Activated CD4-positive, alpha-beta T cell treated with anti-CD3 and anti-CD28 coated beads, Interleukin-2, amount 50 U/mL, for 4 hours (primary cell): Measurements from ENCODE around the gene KSR2.
"Not testable (repeated sequence)": the region's sequence is repeated elsewhere in the genome, so short reads cannot be mapped to it uniquely, and the experiment has no call there.

Experiments used
- DNase-seq, 2 experiments: peaks; one replicate each; pipeline ENCODE4 v3.0.0-alpha.2; 2020

Gene KSR2

DNA sequence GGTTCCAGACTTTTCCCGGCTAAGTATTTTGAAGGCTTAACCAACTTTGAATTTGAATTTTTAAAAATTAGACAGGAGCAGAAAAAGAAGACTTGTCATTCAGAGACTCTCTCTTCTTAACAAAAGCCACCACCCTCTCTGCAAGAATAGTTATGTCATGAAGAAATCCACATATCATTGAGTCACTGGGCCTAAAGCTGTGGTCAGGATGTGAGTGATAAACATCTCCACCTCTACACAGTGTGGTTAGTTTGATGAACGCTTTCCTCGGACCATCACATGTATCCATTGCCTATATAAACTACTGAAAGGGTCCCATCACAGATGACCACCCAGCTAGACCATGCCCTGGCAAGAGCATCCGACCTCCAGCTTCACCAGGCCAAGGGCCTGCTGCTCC is 226.1 kb downstream of the KSR2 start:
- DNase-seq: no peak

GRCh38 chr12:117738233-117738632 is 230.6 kb downstream of the KSR2 start:
- no peak for DNase-seq

- no peak for DNase-seq
Observed at GRCh38 chr12:117733549-117733805, 235.3 kb downstream of the KSR2 start.

GRCh38 chr12:117732761-117733548 is 235.8 kb downstream of the KSR2 start:
- DNase-seq: no peak

- not testable (repeated sequence) for DNase-seq
Observed at GRCh38 chr12:117731131-117731530, 237.7 kb downstream of the KSR2 start.

DNA sequence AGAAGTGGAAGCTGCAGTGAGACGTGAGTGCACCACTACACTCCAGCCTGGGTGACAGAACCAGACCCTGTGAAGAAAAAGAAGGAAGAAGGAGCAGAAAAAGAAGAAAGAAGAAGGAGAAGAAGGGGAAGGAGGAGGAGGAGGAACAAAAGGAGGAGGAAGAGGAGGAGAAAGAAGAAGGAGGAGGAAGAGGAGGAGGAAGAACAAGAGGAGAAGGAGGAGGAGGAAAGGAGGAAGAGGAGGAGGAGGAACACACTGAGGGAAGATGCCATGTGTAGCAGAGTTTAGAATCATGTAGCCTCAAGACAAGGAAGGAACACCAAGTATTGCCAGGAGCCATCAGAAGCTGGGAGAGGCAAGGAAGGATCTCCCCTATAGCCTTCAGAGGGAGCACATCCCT is 241.5 kb downstream of the KSR2 start:
- no peak for DNase-seq

GRCh38 chr12:117724543-117724942 is 244.2 kb downstream of the KSR2 start:
- no peak for DNase-seq

GRCh38 chr12:117718559-117718958 is 250.2 kb downstream of the KSR2 start:
- DNase-seq: no peak

- DNase-seq: no peak
Observed at GRCh38 chr12:117718141-117718540, 250.6 kb downstream of the KSR2 start.

- no peak for DNase-seq
Observed at GRCh38 chr12:117714203-117714602, 254.6 kb downstream of the KSR2 start.

- DNase-seq: no peak
Observed at GRCh38 chr12:117710121-117710520, 258.7 kb downstream of the KSR2 start.

DNA sequence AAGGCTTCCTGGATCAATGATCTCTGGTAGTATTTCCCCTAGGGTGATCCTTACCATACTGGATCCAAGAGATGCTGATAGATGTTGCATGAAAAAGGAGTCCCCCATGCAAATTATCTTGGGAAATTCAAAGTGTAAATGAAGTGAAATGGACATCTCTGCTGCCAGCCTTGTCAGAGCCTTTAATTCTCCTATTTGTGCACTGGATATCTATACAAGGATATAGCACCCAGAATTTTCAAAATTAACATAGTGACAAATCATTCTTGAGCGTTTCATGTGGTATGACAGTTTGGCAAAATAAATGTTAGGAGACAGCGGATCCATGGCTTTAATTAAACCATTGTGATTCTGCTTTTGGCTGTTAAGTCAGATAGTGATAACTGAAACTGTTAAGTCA is 260.9 kb downstream of the KSR2 start:
- no peak for DNase-seq

DNA sequence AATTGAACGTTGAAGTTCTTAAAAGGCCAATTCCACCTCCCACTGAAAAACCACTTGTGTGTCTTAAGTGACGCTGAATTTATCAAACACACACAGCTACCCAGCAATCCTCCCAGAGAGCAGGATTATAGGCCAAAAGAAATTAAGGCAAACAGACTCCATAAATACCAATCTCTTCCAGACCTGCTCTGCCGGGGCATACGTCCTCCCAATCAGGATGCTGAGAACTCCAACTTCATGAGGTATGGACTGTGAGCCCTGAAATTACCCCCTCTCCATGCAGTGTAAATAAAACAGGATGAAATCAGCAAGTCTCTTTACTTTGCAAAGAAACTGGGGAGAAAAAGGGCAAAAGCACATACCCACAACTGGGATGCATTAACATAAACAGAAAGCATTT is 265.2 kb downstream of the KSR2 start:
- DNase-seq: no peak

GRCh38 chr12:117702741-117703140 is 266.0 kb downstream of the KSR2 start:
- no peak for DNase-seq

GRCh38 chr12:117699575-117699974 is 269.2 kb downstream of the KSR2 start:
- no peak for DNase-seq

- DNase-seq: no peak
Observed at GRCh38 chr12:117699118-117699517, 269.7 kb downstream of the KSR2 start.

DNA sequence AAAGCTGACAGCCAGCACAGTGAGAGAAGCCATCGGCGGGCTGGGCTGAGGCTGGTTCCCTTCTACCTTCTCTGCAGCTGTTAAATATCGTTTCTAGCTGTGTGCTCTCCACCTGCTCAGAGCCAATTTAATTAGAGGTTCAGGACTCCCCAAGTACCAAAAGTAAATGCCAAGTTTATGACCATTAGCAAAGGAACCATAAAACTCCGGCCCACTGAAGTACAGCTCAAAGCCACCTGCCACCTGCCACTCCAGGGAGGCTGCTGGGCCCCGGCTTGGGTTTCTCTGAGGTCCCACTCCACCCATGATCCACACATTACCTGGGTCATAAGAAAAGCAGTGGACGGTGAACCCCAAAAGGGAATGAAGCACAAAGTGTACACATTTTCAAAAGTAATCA is 272.8 kb downstream of the KSR2 start:
- DNase-seq: no peak

DNA sequence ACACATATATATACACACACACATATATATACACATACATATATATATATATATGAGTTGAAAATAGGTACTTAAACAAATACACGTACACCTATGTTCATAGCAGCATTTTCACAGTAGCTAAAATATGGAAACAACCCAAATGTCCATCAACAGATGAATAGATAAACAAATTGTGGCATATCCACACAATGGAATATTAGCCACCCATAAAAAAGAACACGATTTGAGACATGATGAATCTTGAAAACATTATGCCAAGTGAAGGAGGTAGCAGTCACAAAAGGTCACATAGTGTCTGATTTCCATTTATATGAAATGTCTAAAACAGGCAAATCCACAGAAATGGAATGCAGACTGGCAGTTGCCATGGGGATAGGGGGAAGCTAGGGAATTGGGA is 276.3 kb downstream of the KSR2 start:
- DNase-seq: no peak

GRCh38 chr12:117689857-117690256 is 278.9 kb downstream of the KSR2 start:
- DNase-seq: no peak

- no peak for DNase-seq
Observed at GRCh38 chr12:117688446-117688845, 280.3 kb downstream of the KSR2 start.

- no peak for DNase-seq
Observed at GRCh38 chr12:117686911-117687377, 281.8 kb downstream of the KSR2 start.

DNA sequence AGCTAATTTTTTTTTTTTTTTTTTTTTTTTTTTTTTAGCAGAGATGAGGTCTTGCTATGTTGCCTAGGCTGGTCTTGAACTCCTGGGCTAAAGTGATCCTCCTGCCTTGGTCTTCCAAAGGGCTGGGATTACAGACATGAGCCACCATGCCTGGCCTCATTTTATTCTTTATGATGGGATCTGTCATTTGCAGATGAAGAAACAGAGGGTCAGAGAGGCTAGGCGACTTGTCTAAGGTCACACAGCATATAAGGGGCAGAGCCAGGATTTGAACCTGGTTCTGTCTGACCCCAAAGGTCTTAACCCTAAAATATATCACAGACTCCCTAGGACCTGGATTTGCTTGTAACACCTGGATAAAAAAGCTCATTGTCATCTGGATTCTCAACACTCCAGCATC is 282.6 kb downstream of the KSR2 start:
- no peak for DNase-seq

DNA sequence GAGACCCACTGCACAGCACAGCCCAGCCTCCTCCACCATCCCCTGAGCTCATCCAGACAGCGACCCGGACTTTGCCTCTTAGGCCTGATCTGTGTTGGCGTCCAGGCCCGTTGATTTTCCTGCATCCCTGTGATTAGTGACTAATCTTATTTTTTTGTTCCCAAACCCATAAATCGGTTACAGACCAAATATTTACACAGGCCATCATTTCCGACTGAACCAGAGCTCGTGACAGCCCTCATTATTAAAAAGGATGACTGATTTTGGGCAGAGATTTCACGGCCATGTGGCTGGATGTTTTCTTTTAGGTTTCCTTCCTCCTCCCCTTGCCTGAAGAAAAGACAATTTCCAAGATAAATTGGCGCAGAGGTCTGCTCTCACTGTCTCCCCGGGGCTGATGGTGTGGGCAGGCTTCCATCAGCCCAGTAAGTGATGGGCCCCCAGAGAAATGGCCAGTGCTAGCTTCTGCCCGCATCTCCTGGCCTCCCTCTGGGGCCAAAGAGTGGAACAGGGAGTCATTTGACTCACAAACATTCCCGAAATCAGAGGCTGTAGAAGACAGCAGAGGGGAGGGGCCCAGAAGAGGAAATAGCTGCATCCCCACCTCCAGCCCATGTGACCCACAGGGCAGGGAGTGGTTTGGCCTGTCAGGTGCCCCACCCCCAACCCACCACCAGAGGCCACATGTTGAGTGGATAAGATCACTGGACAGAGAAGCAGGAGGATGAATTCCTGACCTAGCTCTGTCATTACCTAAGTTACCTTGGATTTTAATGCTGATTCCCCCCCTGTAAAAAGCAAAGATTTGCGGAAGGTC is 283.5 kb downstream of the KSR2 start:
- DNase-seq: no peak

DNA sequence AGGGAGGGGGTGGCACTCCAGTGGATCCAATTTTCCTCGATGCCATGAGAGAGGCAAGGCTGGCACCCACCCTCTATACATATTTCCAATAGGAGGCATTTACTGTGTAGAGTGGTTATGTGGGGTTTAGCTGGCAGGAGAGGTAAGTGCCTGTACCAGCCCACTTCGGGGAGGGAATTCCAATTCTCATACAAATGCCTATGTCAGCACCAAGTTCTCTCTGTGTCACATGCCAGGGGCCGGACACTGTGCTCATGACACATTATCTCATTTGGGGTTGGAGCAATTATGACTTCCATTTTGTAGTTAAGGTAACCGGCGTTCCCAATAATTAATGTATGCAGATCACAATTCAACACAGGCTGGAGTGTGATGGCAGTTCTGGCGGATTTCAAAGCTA is 284.3 kb downstream of the KSR2 start:
- DNase-seq: no peak

DNA sequence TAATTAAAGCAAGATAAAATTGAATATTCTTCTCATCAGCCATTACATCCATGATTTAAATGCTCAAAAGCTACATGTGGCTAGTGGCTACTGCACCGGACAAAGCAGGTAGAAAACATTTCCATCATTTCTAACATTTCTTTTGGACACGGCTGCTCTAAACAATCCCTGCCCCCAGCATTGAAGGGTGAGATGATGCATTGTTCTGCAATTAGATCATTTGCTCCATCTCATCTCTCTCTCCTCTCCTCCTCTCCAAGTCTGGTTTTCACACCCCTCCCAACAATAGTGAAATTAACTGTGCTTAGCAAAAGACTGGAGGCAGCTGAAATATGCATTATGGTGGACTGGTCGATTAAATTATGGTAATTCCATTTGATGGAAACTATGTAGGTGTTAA is 288.5 kb downstream of the KSR2 start:
- DNase-seq: no peak
